Cerebellar cortex (tissue), 1 donor: ENCODE data around the gene GUCA2A.

ENCODE experiments used
- DNase-seq: peaks from one replicate; pipeline ENCODE4 v3.0.0-alpha.2; 2015; ENCODE audit warnings: low spot score

Gene GUCA2A

GRCh38 chr1:42130061-42130660 lies 34.4 kb downstream of the GUCA2A start:
- no peak for DNase-seq

- no peak for DNase-seq
Observed at GRCh38 chr1:42128964-42129363, 35.6 kb downstream of the GUCA2A start.

- DNase-seq = no peak
Observed at GRCh38 chr1:42128499-42128898, 36.0 kb downstream of the GUCA2A start.

- DNase-seq = no peak
Observed at GRCh38 chr1:42127767-42128166, 36.8 kb downstream of the GUCA2A start.

- DNase-seq = no peak
Observed at GRCh38 chr1:42125552-42125951, 39.0 kb downstream of the GUCA2A start.

GRCh38 chr1:42122408-42122807 lies 42.1 kb downstream of the GUCA2A start:
- no peak for DNase-seq

- no peak for DNase-seq
Observed at GRCh38 chr1:42118125-42118524, 46.4 kb downstream of the GUCA2A start.

- no peak for DNase-seq
Observed at GRCh38 chr1:42117214-42117613, 47.3 kb downstream of the GUCA2A start.

- DNase-seq = no peak
Observed at GRCh38 chr1:42114229-42114628, 50.3 kb downstream of the GUCA2A start.
